Peyer's patch (tissue), 4 donors: ENCODE results near the gene DGKH.

Source experiments
- POLR2A ChIP-seq, 2 donors: fragments of 450-650 bp; IDR thresholded peaks; one replicate each; pipeline ENCODE4 v1.5.1; 2017; ENCODE audit warnings: antibody characterized with exemption in 2 of 2, mild to moderate bottlenecking in 2 of 2, moderate library complexity in 2 of 2
- TF ChIP-seq, protein P1 (sequence below), 6 experiments: fragments of 450-650 bp in 4 of 6; fragments of 200-600 bp in 2 of 6; sonication (generic) in 1 of 6; IDR thresholded peaks; one replicate each; pipeline ENCODE4 v1.5.1; 2017 to 2019; ENCODE audit warnings: antibody characterized with exemption in 6 of 6, mild to moderate bottlenecking in 3 of 6, moderate library complexity in 1 of 6

DNA sequence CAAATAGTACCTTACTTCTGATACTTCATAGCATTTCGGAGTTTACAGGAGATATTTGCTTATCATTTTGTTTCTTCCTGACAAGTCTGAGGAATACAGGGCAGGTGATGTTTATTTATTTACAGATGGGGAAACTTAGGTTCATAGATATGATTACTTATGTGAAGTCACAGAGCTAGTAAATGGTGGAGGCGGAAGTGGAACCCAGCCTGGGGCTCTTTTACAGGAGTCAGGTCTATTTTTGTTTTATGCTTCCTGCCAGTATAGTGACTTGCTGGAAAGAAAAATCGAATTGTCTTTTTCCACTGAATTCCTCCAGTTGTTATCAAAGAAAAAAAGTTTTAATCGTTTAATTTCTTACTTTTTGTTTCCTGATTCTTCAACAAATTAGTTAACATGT lies 66.5 kb downstream of the DGKH start:
- no peak for TF ChIP-seq POLR2A (IDR thresholded peaks at IDR 0.05)
- TF ChIP-seq, protein P1, sequence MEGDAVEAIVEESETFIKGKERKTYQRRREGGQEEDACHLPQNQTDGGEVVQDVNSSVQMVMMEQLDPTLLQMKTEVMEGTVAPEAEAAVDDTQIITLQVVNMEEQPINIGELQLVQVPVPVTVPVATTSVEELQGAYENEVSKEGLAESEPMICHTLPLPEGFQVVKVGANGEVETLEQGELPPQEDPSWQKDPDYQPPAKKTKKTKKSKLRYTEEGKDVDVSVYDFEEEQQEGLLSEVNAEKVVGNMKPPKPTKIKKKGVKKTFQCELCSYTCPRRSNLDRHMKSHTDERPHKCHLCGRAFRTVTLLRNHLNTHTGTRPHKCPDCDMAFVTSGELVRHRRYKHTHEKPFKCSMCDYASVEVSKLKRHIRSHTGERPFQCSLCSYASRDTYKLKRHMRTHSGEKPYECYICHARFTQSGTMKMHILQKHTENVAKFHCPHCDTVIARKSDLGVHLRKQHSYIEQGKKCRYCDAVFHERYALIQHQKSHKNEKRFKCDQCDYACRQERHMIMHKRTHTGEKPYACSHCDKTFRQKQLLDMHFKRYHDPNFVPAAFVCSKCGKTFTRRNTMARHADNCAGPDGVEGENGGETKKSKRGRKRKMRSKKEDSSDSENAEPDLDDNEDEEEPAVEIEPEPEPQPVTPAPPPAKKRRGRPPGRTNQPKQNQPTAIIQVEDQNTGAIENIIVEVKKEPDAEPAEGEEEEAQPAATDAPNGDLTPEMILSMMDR (IDR thresholded peaks at IDR 0.05): no peak
